Chondrocyte (in vitro differentiated cells): ENCODE data around the gene LRP6. TPM values are rescaled to one million over a fixed set of nuclear protein-coding genes. Genes with fewer than 3 reads are reported as not detected.

Experiments used
- DNase-seq: peaks from one replicate; pipeline ENCODE4 v3.0.0; 2021; ENCODE audit warnings: mixed read lengths, low spot score
- H3K27ac Mint-ChIP-seq: one replicate; pipeline ENCODE4 v1.8.0; 2021; ENCODE audit warnings: mild to moderate bottlenecking, moderate library complexity, mixed read lengths; ENCODE audit not compliant: unreplicated experiment
- H3K27me3 Mint-ChIP-seq: 2 replicates; pipeline ENCODE4 v1.8.0; 2021; ENCODE audit warnings: low read depth, mixed read lengths
- H3K36me3 Mint-ChIP-seq: 2 replicates; pipeline ENCODE4 v1.8.0; 2021; ENCODE audit warnings: low read depth, mixed read lengths
- H3K4me1 Mint-ChIP-seq: 2 replicates; pipeline ENCODE4 v1.8.0; 2021; ENCODE audit warnings: low read depth, mild to moderate bottlenecking, mixed read lengths
- H3K4me3 Mint-ChIP-seq: one replicate; pipeline ENCODE4 v1.8.0; 2021; ENCODE audit warnings: mild to moderate bottlenecking, moderate library complexity, mixed read lengths; ENCODE audit not compliant: unreplicated experiment
- H3K9me3 Mint-ChIP-seq: 2 replicates; pipeline ENCODE4 v1.8.0; 2021; ENCODE audit warnings: low read depth, mixed read lengths
- CTCF ChIP-seq: fragments of 200-600 bp; sonication (generic); IDR thresholded peaks from 2 replicates; pipeline ENCODE4 v1.5.0; 2021; ENCODE audit warnings: antibody characterized with exemption, mild to moderate bottlenecking, moderate library complexity
- total RNA-seq: library from RNA; stranded (reverse); gene quantifications from 3 replicates; pipeline ENCODE4 v1.2.1, GENCODE V29; 2021

Gene LRP6
- total RNA-seq, 1 donor from 2014 or later, result 41.4 TPM

GRCh38 chr12:12282761-12283425 is 16.0 kb upstream of the LRP6 start:
- peaks cover 1% of the 10 kb centered on the region for H3K9me3 Mint-ChIP-seq
- no peaks in the 10 kb centered on the region for H3K27me3 Mint-ChIP-seq
- TF ChIP-seq CTCF, result no peak
- DNase-seq, result no peak
- peaks cover 15% of the 10 kb centered on the region for H3K4me1 Mint-ChIP-seq
- no peaks in the 10 kb centered on the region for H3K36me3 Mint-ChIP-seq
- H3K4me3 Mint-ChIP-seq, result no peak overlapping the region
- H3K27ac Mint-ChIP-seq, result peak overlapping the region; percentile 49

- no peaks in the 10 kb centered on the region for H3K27me3 Mint-ChIP-seq
Observed at GRCh38 chr12:12282202-12282601, 15.4 kb upstream of the LRP6 start.

DNA sequence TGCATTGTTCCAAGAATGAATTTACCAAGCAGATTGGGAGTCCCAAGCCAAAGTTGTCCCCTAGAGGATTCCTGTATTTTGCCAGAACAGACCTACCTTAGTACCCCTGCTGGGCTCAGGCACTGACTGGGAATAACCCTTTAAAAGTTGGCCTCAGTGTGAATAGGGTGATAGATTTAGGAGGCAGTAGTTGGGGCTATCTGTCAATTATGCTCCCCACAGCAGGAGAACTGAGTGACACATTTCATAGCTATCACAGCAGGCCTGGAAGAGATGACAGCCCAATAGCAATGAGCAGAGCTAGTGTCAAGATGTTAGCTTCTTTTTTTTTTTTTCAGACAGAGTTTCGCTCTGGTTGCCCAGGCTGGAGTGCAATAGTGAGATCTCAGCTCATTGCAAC is 14.3 kb upstream of the LRP6 start:
- no peak overlapping the region for H3K27ac Mint-ChIP-seq
- no peaks in the 10 kb centered on the region for H3K27me3 Mint-ChIP-seq
- no peak for DNase-seq
- TF ChIP-seq CTCF, result no peak
- H3K4me3 Mint-ChIP-seq, result no peak overlapping the region
- H3K36me3 Mint-ChIP-seq, result peaks cover 3% of the 10 kb centered on the region
- H3K9me3 Mint-ChIP-seq, result peaks cover 14% of the 10 kb centered on the region
- H3K4me1 Mint-ChIP-seq, result peaks cover 15% of the 10 kb centered on the region

More at GRCh38 chr12:12282202-12282601, 15.4 kb upstream of the LRP6 start:
- peaks cover 6% of the 10 kb centered on the region for H3K9me3 Mint-ChIP-seq
- H3K27ac Mint-ChIP-seq, result no peak overlapping the region
- peaks cover 1% of the 10 kb centered on the region for H3K36me3 Mint-ChIP-seq
- TF ChIP-seq CTCF, result no peak
- peaks cover 15% of the 10 kb centered on the region for H3K4me1 Mint-ChIP-seq
- no peak overlapping the region for H3K4me3 Mint-ChIP-seq
- DNase-seq, result no peak

GRCh38 chr12:12278899-12279298 is 12.1 kb upstream of the LRP6 start:
- DNase-seq, result no peak
- H3K4me1 Mint-ChIP-seq, result peaks cover 15% of the 10 kb centered on the region
- no peak overlapping the region for H3K27ac Mint-ChIP-seq
- H3K27me3 Mint-ChIP-seq, result no peaks in the 10 kb centered on the region
- H3K9me3 Mint-ChIP-seq, result peaks cover 14% of the 10 kb centered on the region
- TF ChIP-seq CTCF, result no peak
- peaks cover 3% of the 10 kb centered on the region for H3K36me3 Mint-ChIP-seq
- H3K4me3 Mint-ChIP-seq, result no peak overlapping the region

GRCh38 chr12:12275874-12276273 is 9.0 kb upstream of the LRP6 start:
- H3K27ac Mint-ChIP-seq, result no peak overlapping the region
- H3K4me1 Mint-ChIP-seq, result peaks cover 10% of the 10 kb centered on the region
- no peak for DNase-seq
- H3K4me3 Mint-ChIP-seq, result no peak overlapping the region
- no peaks in the 10 kb centered on the region for H3K27me3 Mint-ChIP-seq
- peaks cover 14% of the 10 kb centered on the region for H3K9me3 Mint-ChIP-seq
- peaks cover 3% of the 10 kb centered on the region for H3K36me3 Mint-ChIP-seq
- TF ChIP-seq CTCF, result no peak
